Upper lobe of right lung (tissue), 1 donor: ENCODE measurements around the gene TBCE. TPM values are rescaled to one million over a fixed set of nuclear protein-coding genes. Genes with fewer than 3 reads are reported as not detected.
"Not testable (repeated sequence)": the region's sequence is repeated elsewhere in the genome, so short reads cannot be mapped to it uniquely, and the experiment has no call there.

Experiments
- ATAC-seq: fragments of 200-7000 bp; cut with Tn5 transposase; one replicate; pipeline ENCODE4 v1.9.1; 2020; ENCODE audit warnings: mild to moderate bottlenecking, moderate library complexity
- DNase-seq: peaks from one replicate; pipeline ENCODE4 v3.0.0-alpha.2; 2020
- H3K27ac ChIP-seq: fragments of 200-600 bp; one replicate; pipeline ENCODE4 v1.8.0; 2022
- H3K27me3 ChIP-seq: fragments of 200-600 bp; one replicate; pipeline ENCODE4 v1.8.0; 2022; ENCODE audit warnings: mild to moderate bottlenecking
- H3K36me3 ChIP-seq: fragments of 200-600 bp; one replicate; pipeline ENCODE4 v1.8.0; 2022
- H3K4me1 ChIP-seq: fragments of 200-600 bp; one replicate; pipeline ENCODE4 v1.8.0; 2022
- H3K4me3 ChIP-seq: fragments of 200-600 bp; one replicate; pipeline ENCODE4 v1.8.0; 2022; ENCODE audit warnings: mild to moderate bottlenecking
- H3K9me3 ChIP-seq: fragments of 200-600 bp; one replicate; pipeline ENCODE4 v1.8.0; 2022
- intact Hi-C: fragments of 100-400 bp; cut with DNase I; formaldehyde crosslinking; loops from one replicate; pipeline ENCODE4 v1.11.0; 2022
- total RNA-seq: library from RNA; stranded (reverse); fragmentation: NEBNext Ultra II Directional; extraction: Animal tissue kit (Norgen Biotek cat#: 25700); gene quantifications from one replicate; pipeline ENCODE4 v1.2.1, GENCODE V29; 2021
- TF ChIP-seq, protein P1 (sequence below): fragments of 200-600 bp; IDR thresholded peaks from one replicate; pipeline ENCODE4 v1.8.0; 2022; ENCODE audit warnings: antibody characterized with exemption
- donor health status: DM: no; HTN: yes; CAD: no; lungs with severe emphysema.

TBCE gene
- total RNA-seq, 1 donor from 2014 or later = 27.2 TPM

DNA sequence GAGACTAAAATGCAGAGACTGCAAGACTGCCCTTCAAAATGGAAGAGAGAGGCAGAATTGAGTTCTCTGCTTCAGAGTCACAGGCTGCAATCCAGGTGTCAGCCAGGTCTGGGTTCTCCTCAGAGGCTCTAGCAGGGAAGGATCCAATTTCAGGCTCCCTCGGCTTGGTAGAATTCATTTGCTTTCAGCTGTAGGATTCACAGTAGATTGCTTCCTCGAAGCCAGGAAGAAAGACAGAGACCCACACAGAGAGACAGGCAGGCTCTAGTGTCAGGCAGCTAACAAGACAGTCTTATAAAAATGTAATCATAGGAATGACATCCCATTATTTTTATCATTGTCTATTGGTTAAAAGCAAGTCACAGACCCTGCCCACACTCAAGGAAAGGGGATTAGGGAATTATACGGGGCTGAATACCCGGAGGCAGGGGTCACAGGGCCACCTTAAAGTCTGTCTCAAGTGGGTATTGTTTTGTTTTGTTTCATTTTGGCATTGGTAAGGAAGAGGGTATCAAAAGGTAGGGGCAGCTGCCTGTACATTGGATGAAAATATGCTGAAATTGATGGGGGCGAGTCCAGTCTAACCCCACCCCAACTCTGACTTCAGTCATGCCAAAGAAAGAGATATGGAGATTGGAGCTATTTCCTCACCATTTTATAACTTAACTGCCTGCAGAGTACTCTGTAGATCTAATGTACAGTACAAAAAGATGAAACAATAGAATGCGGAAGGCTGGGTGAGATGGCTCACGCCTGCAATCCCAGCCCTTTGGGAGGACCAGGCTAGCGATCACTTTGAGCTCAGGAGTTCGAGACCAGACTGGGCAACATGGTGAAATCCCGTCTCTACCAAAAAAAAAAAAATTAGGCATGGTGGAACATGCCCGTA lies 9.5 kb upstream of the TBCE start:
- no peaks in the 10 kb centered on the region for H3K9me3 ChIP-seq
- intact Hi-C loops = no loop called here

DNA sequence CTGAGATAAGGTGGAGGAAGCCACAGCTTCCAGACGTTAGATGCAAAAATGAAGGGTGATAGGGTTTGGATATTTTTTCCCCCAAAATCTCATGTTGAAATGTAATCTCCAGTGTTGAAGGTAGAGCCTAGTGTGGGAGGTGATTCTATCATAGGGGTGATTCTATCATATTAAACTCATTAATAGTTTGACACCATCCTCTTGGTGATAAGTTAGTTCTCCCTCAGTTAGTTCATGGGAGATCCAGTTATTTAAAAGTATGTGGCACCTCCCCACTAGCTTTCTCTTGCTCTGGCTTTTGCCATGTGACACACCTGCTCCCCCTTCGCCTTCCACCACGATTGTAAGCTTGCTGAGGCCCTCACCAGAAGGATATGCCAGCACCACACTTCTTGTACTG lies 8.3 kb upstream of the TBCE start:
- DNase-seq (no peak), ATAC-seq (no peak)
- Histone ChIP-seq H3K36me3 (no peaks in the 10 kb centered on the region), H3K9me3 (no peaks in the 10 kb centered on the region), H3K27ac (no peak overlapping the region), H3K27me3 (no peaks in the 10 kb centered on the region), H3K4me3 (no peak overlapping the region), H3K4me1 (no peaks in the 10 kb centered on the region)
- intact Hi-C loops = no loop called here
- TF ChIP-seq, protein P1, sequence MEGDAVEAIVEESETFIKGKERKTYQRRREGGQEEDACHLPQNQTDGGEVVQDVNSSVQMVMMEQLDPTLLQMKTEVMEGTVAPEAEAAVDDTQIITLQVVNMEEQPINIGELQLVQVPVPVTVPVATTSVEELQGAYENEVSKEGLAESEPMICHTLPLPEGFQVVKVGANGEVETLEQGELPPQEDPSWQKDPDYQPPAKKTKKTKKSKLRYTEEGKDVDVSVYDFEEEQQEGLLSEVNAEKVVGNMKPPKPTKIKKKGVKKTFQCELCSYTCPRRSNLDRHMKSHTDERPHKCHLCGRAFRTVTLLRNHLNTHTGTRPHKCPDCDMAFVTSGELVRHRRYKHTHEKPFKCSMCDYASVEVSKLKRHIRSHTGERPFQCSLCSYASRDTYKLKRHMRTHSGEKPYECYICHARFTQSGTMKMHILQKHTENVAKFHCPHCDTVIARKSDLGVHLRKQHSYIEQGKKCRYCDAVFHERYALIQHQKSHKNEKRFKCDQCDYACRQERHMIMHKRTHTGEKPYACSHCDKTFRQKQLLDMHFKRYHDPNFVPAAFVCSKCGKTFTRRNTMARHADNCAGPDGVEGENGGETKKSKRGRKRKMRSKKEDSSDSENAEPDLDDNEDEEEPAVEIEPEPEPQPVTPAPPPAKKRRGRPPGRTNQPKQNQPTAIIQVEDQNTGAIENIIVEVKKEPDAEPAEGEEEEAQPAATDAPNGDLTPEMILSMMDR = no peak

More for the DNA sequence above, 9.5 kb upstream of the TBCE start:
- Histone ChIP-seq H3K4me1 (no peaks in the 10 kb centered on the region), H3K27ac (no peak overlapping the region), H3K27me3 (no peaks in the 10 kb centered on the region), H3K4me3 (no peak overlapping the region), H3K36me3 (no peaks in the 10 kb centered on the region)
- no peak for DNase-seq
- TF ChIP-seq, protein P1 = no peak
- ATAC-seq = no peak

DNA sequence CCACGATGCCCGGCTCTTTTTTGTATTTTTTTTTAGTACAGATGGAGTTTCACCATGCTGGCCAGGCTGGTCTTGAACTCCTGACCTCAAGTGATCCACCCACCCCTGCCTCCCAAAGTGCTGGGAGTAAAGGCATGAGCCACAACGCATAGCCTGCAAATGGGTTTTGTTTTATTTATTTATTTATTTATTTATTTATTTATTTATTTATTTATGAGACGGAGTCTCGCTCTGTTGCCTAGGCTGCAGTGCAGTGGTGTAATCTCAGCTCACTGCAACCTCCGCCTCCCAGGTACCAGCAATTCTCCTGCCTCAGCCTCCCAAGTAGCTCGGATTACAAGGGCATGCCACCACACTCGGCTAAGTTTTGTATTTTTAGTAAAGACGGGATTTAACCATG lies 3.0 kb upstream of the TBCE start:
- DNase-seq, H3K27ac ChIP-seq, H3K4me1 ChIP-seq, H3K36me3 ChIP-seq, H3K4me3 ChIP-seq, H3K9me3 ChIP-seq, H3K27me3 ChIP-seq, intact Hi-C loops, ATAC-seq: not testable (repeated sequence)

DNA sequence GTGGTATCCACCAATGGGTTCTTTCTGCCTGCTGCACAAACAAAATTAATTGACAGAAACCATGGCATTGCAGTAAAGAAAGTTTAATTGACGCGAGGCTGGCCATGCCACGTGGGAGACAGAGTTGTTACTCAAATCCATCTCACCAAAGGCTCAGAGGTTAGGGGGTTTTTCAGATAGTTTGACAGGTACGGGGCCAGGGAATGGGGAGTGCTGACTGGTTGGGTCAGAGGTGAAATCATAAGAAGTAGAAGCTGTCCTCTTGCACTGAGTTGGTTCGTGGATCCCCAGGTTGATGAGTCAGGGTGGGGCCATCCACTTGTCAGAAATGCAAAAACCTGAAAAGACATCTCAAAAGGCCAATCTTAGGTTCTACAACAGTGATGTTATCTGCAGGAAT lies 941 bp upstream of the TBCE start:
- DNase-seq = no peak
- no peaks in the 10 kb centered on the region for H3K9me3 ChIP-seq
- H3K27me3 ChIP-seq = no peaks in the 10 kb centered on the region
- no peak overlapping the region for H3K4me3 ChIP-seq
- TF ChIP-seq, protein P1 = no peak
- peaks cover 6% of the 10 kb centered on the region for H3K4me1 ChIP-seq
- peak overlapping the region; percentile 88 for H3K27ac ChIP-seq
- intact Hi-C loops = no loop called here
- H3K36me3 ChIP-seq = no peaks in the 10 kb centered on the region
- no peak for ATAC-seq

DNA sequence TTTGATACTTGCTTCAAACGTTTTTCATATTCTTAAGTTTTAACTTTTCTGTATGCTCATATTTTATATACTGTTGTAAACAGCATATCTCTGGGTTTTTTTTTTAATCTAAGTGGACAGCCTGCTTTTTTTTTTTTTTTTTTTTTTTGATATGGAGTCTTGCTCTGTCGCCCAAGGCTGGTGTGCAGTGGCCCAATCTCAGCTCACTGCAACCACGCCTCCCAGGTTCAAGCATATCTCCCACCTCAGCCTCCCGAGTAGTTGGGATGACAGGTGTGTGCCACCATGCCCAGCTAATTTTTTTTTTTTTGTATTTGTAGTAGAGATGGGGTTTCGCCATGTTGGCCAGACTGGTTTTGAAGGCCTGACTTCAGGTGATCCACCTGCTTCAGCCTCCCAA lies 1.2 kb downstream of the TBCE start:
- peaks cover 6% of the 10 kb centered on the region for H3K4me1 ChIP-seq
- ATAC-seq (no peak), DNase-seq (no peak)
- no peaks in the 10 kb centered on the region for H3K27me3 ChIP-seq
- H3K36me3 ChIP-seq = no peaks in the 10 kb centered on the region
- TF ChIP-seq, protein P1 = no peak
- H3K9me3 ChIP-seq = no peaks in the 10 kb centered on the region
- intact Hi-C loops = no loop called here
- H3K4me3 ChIP-seq = peak overlapping the region; percentile 95
- no peak overlapping the region for H3K27ac ChIP-seq

DNA sequence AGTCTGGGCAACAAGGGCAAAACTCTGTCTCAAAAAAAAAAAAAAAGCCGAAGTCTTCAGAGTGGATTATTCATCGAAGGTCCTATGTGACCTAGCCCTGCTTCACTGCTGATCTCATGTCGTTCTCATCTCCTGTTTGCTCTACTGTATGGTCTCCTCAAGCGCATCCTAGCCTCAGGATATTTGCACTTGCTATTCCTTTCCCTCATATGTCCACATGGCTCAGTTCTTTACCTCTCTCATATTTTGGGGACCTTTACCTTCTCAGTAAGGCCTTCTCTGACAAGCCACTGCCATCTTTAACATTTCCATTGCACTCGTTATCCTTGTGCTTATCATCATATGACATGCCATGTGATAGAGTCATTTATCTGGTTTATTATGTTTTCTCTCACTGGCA lies 2.6 kb downstream of the TBCE start:
- TF ChIP-seq, protein P1 = no peak
- no peaks in the 10 kb centered on the region for H3K27me3 ChIP-seq
- intact Hi-C loops = no loop called here
- peaks cover 6% of the 10 kb centered on the region for H3K4me1 ChIP-seq
- no peak overlapping the region for H3K4me3 ChIP-seq
- no peaks in the 10 kb centered on the region for H3K9me3 ChIP-seq
- DNase-seq (no peak), ATAC-seq (no peak)
- no peaks in the 10 kb centered on the region for H3K36me3 ChIP-seq
- H3K27ac ChIP-seq = no peak overlapping the region
